Measurements from ENCODE around the gene SCAND1.

The SCAND1 gene

DNA sequence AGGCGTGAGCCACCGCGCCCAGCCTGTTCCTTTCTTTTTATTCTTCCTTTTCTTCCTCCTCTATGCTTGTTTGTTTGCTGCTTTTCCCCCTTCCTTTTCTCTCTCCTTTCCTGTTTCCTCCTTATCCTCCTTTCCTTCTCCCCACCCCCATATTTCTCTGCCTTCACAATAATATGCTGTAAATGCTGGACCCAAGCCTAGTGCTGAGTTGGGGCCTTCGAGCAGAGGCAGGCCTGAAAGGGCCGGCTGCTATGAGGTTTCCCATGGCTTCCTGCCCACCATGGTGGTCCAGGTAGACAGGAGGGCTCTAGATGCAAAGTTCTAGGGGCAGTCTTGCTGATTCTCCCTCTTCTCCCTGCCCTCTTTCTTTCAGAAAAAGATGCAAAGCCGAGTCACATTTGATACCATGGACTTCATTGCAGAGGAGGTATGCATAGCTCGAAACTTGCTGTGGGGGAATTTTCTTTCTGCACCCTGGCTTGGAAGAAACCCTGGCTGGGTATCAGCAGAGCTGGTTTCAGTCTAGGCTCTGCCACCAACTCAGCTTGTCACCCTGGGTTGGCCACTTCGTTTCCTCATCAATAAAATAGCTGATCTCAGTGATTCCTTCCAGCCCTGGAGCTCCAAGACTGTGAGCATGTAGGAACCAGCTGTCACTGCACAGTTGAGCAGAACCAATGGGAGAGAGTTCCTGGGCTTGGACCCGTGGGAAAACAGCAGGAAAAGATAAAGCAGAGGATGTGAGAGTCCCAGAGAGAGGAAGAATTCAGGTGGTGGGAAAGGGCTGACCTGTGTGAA, 21.5 kb upstream of the SCAND1 start:
- H3K4me3 ChIP-seq (ENCODE audit: low read length), result no peak overlapping the region
- no peak for DNase-seq (ENCODE audit: low read depth)
- no peak for TF ChIP-seq CTCF (IDR thresholded peaks at IDR 0.05; ENCODE audit: insufficient read depth, low read depth, low read length, missing control alignments)

GRCh38 chr20:35974256-35974655, 20.0 kb upstream of the SCAND1 start:
- no peak for TF ChIP-seq CTCF (IDR thresholded peaks at IDR 0.05; ENCODE audit: insufficient read depth, low read depth, low read length, missing control alignments)
- no peak for DNase-seq (ENCODE audit: low read depth)

DNA sequence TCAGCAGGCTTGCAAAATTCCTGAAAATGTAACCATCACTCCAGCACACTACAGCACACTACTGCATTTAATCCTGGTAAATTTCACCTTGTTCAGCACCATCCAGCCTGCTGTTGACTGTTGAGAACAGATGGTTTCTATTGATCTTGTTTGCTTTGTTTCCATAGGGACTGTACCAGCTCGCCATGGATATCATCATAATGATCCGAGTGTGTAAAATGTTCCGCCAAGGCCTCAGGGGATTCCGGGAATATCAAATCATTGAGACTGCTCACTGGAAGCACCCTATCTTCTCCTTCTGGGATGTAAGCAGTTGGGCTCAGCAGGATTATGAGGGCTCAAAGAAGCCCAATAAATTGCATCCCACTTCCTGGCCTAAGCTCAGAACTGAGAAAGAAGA, 18.2 kb upstream of the SCAND1 start:
- no peak for TF ChIP-seq CTCF (IDR thresholded peaks at IDR 0.05; ENCODE audit: insufficient read depth, low read depth, low read length, missing control alignments)
- no peak overlapping the region for H3K4me3 ChIP-seq (ENCODE audit: low read length)
- DNase-seq (ENCODE audit: low read depth), result no peak

More at GRCh38 chr20:35974256-35974655, 20.0 kb upstream of the SCAND1 start:
- no peak overlapping the region for H3K4me3 ChIP-seq (ENCODE audit: low read length)

DNA sequence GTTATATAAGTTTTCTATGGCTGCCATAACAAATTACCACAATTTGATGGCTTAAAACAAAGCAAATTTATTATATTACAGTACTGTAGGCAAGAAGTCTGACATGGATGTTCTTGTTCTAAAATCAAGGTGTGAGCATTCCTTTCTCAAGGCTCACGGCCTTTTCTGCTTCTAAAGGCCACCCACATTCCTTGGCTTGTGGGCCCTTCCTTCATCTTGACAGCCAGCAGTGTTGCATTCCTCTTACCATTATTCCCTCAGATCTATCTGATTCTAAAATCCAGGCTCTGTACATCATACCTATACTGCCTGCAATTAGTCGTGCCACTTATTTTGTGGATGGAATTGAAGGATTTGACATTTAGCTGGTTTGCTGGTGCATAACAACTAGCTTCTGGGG, 17.7 kb upstream of the SCAND1 start:
- H3K4me3 ChIP-seq (ENCODE audit: low read length), result no peak overlapping the region
- DNase-seq (ENCODE audit: low read depth), result no peak
- TF ChIP-seq CTCF (IDR thresholded peaks at IDR 0.05; ENCODE audit: insufficient read depth, low read depth, low read length, missing control alignments), result no peak

DNA sequence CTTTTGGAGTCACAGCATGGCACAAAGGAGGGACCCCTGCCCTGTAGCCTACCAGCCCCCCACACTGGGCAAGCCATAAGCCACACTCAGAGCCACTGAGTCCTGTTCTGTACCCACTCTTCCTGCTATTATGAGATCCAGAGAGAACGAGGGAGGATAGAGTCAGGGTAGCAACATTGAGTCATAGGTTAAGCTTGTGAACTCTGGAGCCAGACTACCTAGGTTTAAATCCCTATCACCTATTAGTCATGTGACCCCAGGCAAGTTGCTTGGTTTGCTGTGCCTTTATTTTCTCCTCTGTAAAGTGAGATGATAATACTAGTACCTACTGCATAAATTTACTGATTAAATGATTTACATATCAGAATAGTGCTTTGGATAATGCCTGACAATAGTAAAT, 14.6 kb upstream of the SCAND1 start:
- no peak overlapping the region for H3K4me3 ChIP-seq (ENCODE audit: low read length)
- no peak for TF ChIP-seq CTCF (IDR thresholded peaks at IDR 0.05; ENCODE audit: insufficient read depth, low read depth, low read length, missing control alignments)
- DNase-seq (ENCODE audit: low read depth), result peak; percentile 76

DNA sequence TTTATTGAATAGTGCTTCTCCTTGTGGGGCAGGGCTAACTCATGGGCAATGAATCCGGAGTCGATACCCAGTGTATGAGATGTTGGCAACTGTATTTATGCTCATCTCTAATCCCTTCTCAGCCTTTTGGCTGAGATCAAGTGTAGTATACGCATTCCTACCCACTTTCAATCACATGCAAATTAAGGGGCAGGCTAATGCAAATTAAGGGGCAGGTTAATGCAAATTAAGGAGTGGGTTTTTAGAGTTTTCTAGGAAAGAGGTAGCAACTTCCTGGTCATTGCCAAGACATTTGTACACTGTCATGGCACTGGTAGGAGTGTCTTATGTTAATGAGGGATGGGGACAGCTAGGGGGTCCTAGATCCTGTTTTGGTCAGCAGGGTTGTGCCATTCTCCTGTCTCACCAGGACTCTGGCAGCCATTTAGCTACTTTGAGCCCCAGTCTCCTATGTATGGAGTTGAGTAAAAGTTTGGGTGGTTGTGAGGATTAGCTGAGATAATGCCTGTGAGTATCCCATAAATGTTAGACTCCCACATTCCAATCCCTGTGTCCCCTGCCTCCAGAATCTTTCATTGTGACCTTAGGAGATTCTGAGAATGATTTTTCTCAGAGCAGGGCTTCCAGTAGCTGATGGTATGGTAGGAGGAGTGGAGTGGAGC, 13.8 kb upstream of the SCAND1 start, which contains the start of gene CNBD2:
TSS of gene CNBD2 (plus strand) at position 612 of the 662 bp plus-strand sequence. CDS start 173 bp downstream, outside the sequence.
- no peak for DNase-seq (ENCODE audit: low read depth)
- no peak within 1 kb of the TSS for H3K4me3 ChIP-seq (ENCODE audit: low read length)
- no peak for TF ChIP-seq CTCF (IDR thresholded peaks at IDR 0.05; ENCODE audit: insufficient read depth, low read depth, low read length, missing control alignments)

Measured in epithelial cell of esophagus (primary cell).